ENCODE results near the gene PEX26.
"Not testable (repeated sequence)": the region's sequence is repeated elsewhere in the genome, so short reads cannot be mapped to it uniquely, and the experiment has no call there.

PEX26 gene

DNA sequence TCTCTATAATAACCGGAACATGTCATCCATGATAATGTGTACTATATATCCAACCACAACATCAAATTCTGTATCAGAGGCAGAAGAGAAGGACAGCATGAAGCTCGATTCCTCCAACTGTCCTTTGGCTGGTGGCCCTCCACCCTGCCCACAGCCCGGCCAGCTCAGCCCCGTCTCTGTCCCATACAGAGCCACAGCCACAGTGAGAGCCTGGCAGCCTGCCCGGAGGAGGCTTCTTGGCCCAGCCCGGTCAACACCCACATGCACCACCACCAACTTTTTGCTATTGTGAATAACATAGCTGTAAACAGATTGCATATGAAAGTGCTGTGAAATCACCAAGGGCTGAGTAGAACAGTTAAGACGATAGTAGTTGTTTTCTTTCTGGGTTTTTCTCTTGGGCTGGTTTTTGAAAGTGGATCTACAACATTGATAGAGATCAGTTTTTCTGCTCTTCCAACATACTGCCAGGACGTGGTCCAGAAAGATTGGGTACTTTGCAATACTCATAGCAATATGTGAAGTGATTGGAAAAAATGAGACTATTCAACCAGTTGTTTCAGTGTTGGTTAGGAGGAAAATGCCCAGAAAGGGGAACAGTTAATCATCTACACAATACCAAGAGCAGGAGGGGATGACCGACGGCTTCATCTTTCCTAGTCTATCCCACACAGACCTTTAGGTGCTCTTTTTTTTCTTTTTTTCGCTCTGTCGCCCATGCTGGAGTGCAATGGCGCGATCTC, 25.9 kb downstream of the PEX26 start:
- no peak for DNase-seq

GRCh38 chr22:18104566-18104965, 26.8 kb downstream of the PEX26 start:
- no peak for DNase-seq

- not testable (repeated sequence) for DNase-seq
Observed at GRCh38 chr22:18105981-18106380, 28.2 kb downstream of the PEX26 start.

DNA sequence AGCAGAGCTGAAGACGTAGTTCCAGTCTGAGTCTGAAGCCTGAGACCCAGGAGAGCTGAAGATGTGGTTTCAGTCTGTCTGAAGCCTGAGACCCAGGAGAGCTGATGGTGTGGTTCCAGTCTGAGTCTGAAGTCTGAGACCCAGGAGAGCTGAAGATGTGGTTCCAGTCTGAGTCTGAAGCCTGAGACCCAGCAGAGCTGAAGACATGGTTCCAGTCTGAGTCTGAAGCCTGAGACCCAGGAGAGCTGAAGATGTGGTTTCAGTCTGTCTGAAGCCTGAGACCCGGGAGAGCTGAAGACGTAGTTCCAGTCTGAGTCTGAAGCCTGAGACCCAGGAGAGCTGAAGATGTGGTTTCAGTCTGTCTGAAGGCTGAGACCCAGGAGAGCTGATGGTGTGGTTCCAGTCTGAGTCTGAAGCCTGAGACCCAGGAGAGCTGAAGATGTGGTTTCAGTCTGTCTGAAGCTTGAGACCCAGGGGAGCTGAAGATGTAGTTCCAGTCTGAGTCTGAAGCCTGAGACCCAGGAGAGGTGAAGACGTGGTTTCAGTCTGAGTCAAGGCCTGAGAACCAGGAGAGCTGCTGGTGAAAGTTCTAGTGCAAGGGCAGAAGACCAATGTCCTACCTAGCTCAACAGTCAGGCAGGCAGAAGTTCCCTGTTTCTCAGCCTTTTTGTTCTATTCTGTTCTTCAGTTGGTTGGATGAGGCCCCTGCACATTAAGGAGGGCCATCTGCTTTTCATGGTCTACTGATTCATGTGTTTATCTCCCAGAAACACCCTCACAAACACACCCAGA, 29.0 kb downstream of the PEX26 start:
- DNase-seq: not testable (repeated sequence)

GRCh38 chr22:18108187-18108586, 30.4 kb downstream of the PEX26 start:
- DNase-seq: no peak

DNA sequence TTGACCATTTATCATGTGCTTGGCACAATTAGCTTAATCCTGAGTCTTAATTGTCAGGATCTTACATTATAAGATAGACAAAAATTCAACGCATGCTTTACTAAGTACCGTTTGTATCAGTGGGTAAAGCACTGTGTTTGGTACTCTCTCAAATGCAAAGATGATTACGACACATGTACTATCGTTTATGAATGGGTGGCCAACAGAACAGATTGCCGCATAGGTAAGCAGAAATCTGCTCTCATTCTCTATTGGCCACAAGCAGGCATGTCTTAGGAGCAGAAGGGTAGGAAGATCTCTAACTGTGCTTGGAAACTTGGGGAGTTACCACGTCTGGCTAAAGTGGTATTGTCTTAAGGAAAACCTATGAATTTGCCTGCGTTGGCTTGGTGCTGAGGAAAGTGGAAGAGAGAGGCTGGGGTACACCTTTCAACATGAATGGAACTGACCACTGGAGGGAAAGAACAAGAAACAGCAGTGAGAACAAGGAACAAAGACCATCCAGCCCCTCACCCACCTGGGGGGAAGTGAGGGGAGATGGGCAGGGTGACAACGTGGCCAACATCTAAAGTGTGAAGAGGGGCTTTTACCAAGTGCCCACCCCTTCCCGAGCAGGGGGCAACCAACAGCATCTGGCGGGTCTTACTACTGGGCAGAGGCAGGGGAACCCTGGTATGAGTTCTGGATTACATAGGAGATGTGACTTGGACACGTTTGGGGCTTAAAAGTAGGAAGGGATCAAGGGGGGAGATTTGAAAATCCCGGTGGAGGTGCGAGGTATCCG, 31.8 kb downstream of the PEX26 start:
- DNase-seq: no peak

DNA sequence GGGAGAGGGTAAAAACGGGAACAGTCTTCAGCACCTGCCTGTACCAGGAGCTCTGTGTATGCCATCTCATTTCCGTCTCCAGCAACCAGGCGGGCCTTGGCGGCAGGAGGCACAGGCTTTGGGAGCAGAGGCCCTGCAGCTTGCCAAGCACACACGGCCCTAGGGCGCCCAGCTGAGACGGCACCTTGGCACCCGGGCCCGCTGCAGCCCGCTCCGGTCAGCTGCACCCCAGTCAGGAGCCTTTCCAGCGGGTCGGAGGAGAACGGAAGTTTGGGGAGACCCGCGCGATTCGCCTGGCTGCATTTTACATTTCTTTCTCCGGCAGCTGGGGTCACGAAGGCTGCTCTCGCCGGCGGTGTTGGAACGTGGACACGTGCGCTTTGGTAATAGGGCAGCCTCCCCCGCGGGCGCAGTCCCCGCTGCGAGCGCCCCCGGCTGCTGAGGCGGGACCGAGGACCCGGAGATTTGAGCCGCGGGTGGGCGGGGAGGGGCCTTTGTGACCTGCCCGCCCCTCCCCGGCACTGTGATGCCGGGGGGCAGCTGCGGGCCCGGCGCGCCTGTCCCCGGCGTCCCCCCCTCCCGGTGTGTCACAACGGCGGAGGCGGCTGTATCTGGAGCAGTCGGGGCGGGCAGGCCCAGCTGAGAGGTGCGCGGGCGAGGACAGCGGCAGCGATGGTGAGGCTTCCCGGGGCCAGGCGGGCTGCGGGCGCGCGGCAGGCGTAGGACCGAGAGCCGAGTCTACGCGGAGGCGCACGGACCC, 32.6 kb downstream of the PEX26 start, which contains the start of gene TUBA8:
TUBA8 (plus strand) TSS at position 616 of the 760 bp plus-strand sequence; CDS start at position 673, 57 bp downstream.
- peak; percentile 18 to 47 for DNase-seq

GRCh38 chr22:18110954-18111758, 33.4 kb downstream of the PEX26 start:
- DNase-seq: no peak

GRCh38 chr22:18111759-18112330, 34.1 kb downstream of the PEX26 start:
- no peak for DNase-seq

DNA sequence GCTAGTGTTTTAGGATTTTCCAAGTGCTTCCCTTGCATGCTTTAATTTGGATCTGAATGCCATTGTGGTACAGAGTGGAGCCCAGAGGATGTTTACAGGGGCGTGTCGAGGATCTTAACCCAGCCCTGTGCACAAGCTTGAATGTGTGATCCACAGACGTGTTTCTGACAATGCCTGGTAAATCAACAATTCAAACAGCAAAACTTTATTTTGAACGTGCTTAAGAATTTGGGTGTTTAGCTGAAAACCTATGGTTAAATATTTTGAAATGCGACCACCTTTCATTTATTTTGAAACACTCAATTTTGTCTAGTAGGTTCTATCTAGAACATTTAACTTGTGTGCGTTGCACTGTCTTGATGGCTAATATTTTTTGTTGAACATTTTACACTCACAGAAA, 34.6 kb downstream of the PEX26 start:
- no peak for DNase-seq

- DNase-seq: no peak
Observed at GRCh38 chr22:18113680-18114394, 36.0 kb downstream of the PEX26 start.

DNA sequence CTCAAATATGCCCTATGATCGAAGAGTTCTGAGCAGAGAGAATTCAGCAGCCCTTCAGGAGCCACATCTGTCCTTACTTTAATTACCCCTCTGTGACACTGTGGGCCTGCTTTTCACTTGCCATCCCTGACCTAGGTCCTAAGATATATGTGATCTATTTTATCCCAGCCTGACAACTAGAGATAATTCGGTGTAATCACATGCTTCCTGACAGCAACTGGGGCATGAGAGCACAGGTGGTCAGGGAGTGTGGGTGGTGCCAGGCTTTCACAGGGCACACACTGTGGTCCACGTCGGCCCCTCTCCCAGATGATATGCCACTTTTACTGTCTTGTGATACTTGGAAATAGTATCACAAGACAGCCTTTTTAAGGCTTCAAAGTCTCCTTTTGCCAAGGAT, 36.7 kb downstream of the PEX26 start:
- DNase-seq: no peak

- DNase-seq: no peak
Observed at GRCh38 chr22:18114976-18115652, 37.3 kb downstream of the PEX26 start.

GRCh38 chr22:18115906-18116371, 38.1 kb downstream of the PEX26 start:
- no peak for DNase-seq

- peak in 1 of 2 experiments; percentile 18 for DNase-seq
Observed at GRCh38 chr22:18116634-18117033, 38.8 kb downstream of the PEX26 start.

GRCh38 chr22:18118345-18118915, 40.6 kb downstream of the PEX26 start:
- DNase-seq: no peak

- DNase-seq: no peak
Observed at GRCh38 chr22:18119409-18120110, 41.8 kb downstream of the PEX26 start.

DNA sequence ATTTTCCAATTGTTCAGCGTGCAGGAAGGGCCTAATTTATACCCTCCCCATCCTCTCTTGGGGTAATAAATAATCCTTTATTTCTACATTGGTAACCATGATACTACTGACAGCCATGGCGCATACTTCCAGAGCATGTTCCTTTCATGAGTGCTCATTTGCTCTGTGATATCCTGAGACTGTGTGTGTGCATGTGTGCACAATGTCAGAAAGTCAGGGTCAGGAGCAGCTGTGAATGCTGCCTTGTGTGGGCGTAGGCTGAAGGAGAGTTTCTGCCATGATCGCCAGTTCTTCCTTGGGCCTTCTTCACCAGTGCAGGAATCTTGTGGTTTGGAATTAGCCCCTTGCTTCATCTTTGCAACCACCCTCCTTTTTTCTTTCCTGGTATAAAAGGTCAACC, 43.1 kb downstream of the PEX26 start:
- no peak for DNase-seq

GRCh38 chr22:18121506-18121905, 43.7 kb downstream of the PEX26 start:
- no peak for DNase-seq
